Peyer's patch (tissue), 4 donors: ENCODE measurements around the gene WDR7. TPM values are rescaled to one million over a fixed set of nuclear protein-coding genes. Genes with fewer than 3 reads are reported as not detected.

ENCODE experiments used
- DNase-seq, 3 donors: peaks; one replicate each; pipeline ENCODE4 v3.0.0-alpha.2; 2017 to 2019
- H3K27ac ChIP-seq, 4 donors: fragments of 200-600 bp; sonication (generic); one replicate each; pipeline ENCODE4 v1.5.1; 2016 to 2019
- H3K27me3 ChIP-seq, 2 donors: fragments of 200-600 bp; sonication (generic); one replicate each; pipeline ENCODE4 v1.5.1; 2019
- H3K36me3 ChIP-seq, 3 donors: fragments of 200-600 bp; sonication (generic); one replicate each; pipeline ENCODE4 v1.5.1; 2016 to 2019
- H3K4me1 ChIP-seq, 4 donors: fragments of 200-600 bp; sonication (generic); one replicate each; pipeline ENCODE4 v1.5.1; 2016 to 2019
- H3K4me3 ChIP-seq, 4 donors: fragments of 200-600 bp; sonication (generic); 1 replicate in 3 of 4; 2 replicates in 1 of 4; pipeline ENCODE4 v1.5.1; 2016 to 2019; ENCODE audit warnings: mild to moderate bottlenecking in 1 of 4
- H3K9me3 ChIP-seq, 4 donors: fragments of 200-600 bp; sonication (generic); one replicate each; pipeline ENCODE4 v1.5.1; 2016 to 2019; ENCODE audit warnings: mild to moderate bottlenecking in 1 of 4
- CTCF ChIP-seq, 6 experiments: fragments of 450-650 bp in 4 of 6; fragments of 200-600 bp in 2 of 6; sonication (generic) in 1 of 6; IDR thresholded peaks; one replicate each; pipeline ENCODE4 v1.5.1; 2017 to 2019; ENCODE audit warnings: antibody characterized with exemption in 6 of 6, mild to moderate bottlenecking in 3 of 6, moderate library complexity in 1 of 6
- POLR2A ChIP-seq, 2 donors: fragments of 450-650 bp; IDR thresholded peaks; one replicate each; pipeline ENCODE4 v1.5.1; 2017; ENCODE audit warnings: antibody characterized with exemption in 2 of 2, mild to moderate bottlenecking in 2 of 2, moderate library complexity in 2 of 2
- total RNA-seq, 4 donors: library from RNA; depleted of rRNA; stranded (reverse); fragments of >200 nt; gene quantifications; one replicate each; pipeline ENCODE4 v1.1.0, GENCODE V29; 2016

The WDR7 gene
- total RNA-seq, 4 donors from 2014 or later, result 28.0 to 60.2 (median 34.4) TPM

GRCh38 chr18:57008001-57008686, 357.0 kb downstream of the WDR7 start:
- H3K27me3 ChIP-seq, result no peaks in the 10 kb centered on the region
- TF ChIP-seq POLR2A (IDR thresholded peaks at IDR 0.05) (no peak), CTCF (IDR thresholded peaks at IDR 0.05) (no peak)
- no peak overlapping the region for H3K4me3 ChIP-seq
- peaks cover 0 to 22% (median 3%) of the 10 kb centered on the region in 4 donors for H3K4me1 ChIP-seq
- no peak overlapping the region for H3K27ac ChIP-seq
- no peaks in the 10 kb centered on the region for H3K36me3 ChIP-seq
- DNase-seq, result no peak
- no peaks in the 10 kb centered on the region for H3K9me3 ChIP-seq

- Histone ChIP-seq H3K4me1 (peaks cover 0 to 7% (median 0%) of the 10 kb centered on the region in 4 donors), H3K4me3 (no peak overlapping the region), H3K27ac (no peak overlapping the region), H3K27me3 (no peaks in the 10 kb centered on the region), H3K36me3 (no peaks in the 10 kb centered on the region), H3K9me3 (no peaks in the 10 kb centered on the region)
- no peak for DNase-seq
- TF ChIP-seq POLR2A (IDR thresholded peaks at IDR 0.05) (no peak), CTCF (IDR thresholded peaks at IDR 0.05) (no peak)
These were observed 358.7 kb downstream of the WDR7 start for GRCh38 chr18:57009844-57010243.

GRCh38 chr18:57014772-57015413, 363.7 kb downstream of the WDR7 start:
- TF ChIP-seq POLR2A (IDR thresholded peaks at IDR 0.05) (no peak), CTCF (IDR thresholded peaks at IDR 0.05) (no peak)
- Histone ChIP-seq H3K9me3 (no peaks in the 10 kb centered on the region), H3K4me1 (no peaks in the 10 kb centered on the region), H3K4me3 (no peak overlapping the region), H3K36me3 (no peaks in the 10 kb centered on the region), H3K27ac (no peak overlapping the region), H3K27me3 (no peaks in the 10 kb centered on the region)
- DNase-seq, result no peak

- no peak for DNase-seq
- Histone ChIP-seq H3K27ac (no peak overlapping the region), H3K27me3 (no peaks in the 10 kb centered on the region), H3K9me3 (no peaks in the 10 kb centered on the region), H3K4me1 (no peaks in the 10 kb centered on the region), H3K36me3 (no peaks in the 10 kb centered on the region), H3K4me3 (no peak overlapping the region)
- TF ChIP-seq POLR2A (IDR thresholded peaks at IDR 0.05) (no peak), CTCF (IDR thresholded peaks at IDR 0.05) (no peak)
These were observed 364.3 kb downstream of the WDR7 start for GRCh38 chr18:57015451-57015850.

GRCh38 chr18:57018845-57019244, 367.7 kb downstream of the WDR7 start:
- no peaks in the 10 kb centered on the region for H3K9me3 ChIP-seq
- no peak for DNase-seq
- H3K4me3 ChIP-seq, result no peak overlapping the region
- TF ChIP-seq POLR2A (IDR thresholded peaks at IDR 0.05) (no peak), CTCF (IDR thresholded peaks at IDR 0.05) (no peak)
- H3K36me3 ChIP-seq, result peaks cover 0 to 6% (median 0%) of the 10 kb centered on the region in 3 donors
- no peaks in the 10 kb centered on the region for H3K27me3 ChIP-seq
- no peaks in the 10 kb centered on the region for H3K4me1 ChIP-seq
- H3K27ac ChIP-seq, result no peak overlapping the region
